Activated CD4-positive, alpha-beta T cell treated with anti-CD3 and anti-CD28 coated beads, Interleukin-2, amount 10 ng/mL, durations not matched to agents 7 days and 5 days (primary cell): ENCODE data around the gene MAST4. TPM values are rescaled to one million over a fixed set of nuclear protein-coding genes. Genes with fewer than 3 reads are reported as not detected.

Experiments used
- CTCF ChIA-PET: fragments of 350-600 bp; sonication (Branson Sonifier 250); formaldehyde crosslinking; loops from one replicate; lab custom pipeline; 2021; ENCODE audit warnings: antibody characterized with exemption; lab: Charles Lee
- POLR2A ChIA-PET: fragments of 350-600 bp; sonication (Branson Sonifier 250); formaldehyde crosslinking; loops from one replicate; lab custom pipeline; 2021; ENCODE audit warnings: antibody characterized with exemption; lab: Charles Lee
- DNase-seq: peaks from one replicate; pipeline ENCODE4 v3.0.0-alpha.2; 2020
- H3K27ac Mint-ChIP-seq: one replicate; pipeline ENCODE4 v1.8.0; 2021; ENCODE audit warnings: mild to moderate bottlenecking, moderate library complexity, mixed read lengths
- H3K27me3 Mint-ChIP-seq: one replicate; pipeline ENCODE4 v1.8.0; 2021; ENCODE audit warnings: mixed read lengths
- H3K36me3 Mint-ChIP-seq: one replicate; pipeline ENCODE4 v1.8.0; 2021; ENCODE audit warnings: low read depth, mixed read lengths
- H3K4me1 Mint-ChIP-seq: one replicate; pipeline ENCODE4 v1.8.0; 2021; ENCODE audit warnings: mixed read lengths
- H3K4me3 Mint-ChIP-seq: one replicate; pipeline ENCODE4 v1.8.0; 2021; ENCODE audit warnings: mild to moderate bottlenecking, moderate library complexity, mixed read lengths
- H3K9me3 Mint-ChIP-seq: one replicate; pipeline ENCODE4 v1.8.0; 2021; ENCODE audit warnings: mixed read lengths
- total RNA-seq, 2 experiments: library from RNA; stranded (reverse); gene quantifications; one replicate each; pipeline ENCODE4 v1.2.3, GENCODE V29; 2021

The MAST4 gene
- total RNA-seq, 2 experiments from 2014 or later, result 23.5 to 25.8 TPM

DNA sequence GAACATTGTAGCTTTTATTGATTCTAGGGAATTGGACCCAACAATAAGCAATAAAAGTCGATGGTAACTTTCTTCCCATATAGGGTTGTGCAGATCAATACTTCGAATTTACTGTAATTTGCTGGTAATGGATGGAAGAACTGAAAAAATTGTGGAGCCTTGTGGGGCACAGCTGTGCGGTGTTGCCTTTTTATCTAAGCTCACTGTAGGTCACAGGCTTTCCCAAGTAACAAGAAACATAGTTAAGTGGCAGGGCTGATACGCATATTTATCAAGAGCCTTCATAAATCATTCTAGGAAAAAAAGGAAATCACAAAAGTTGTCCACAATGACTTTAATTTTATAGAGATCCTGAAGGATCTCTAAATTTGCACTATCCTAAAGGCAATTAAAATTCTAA, 292.9 kb downstream of the MAST4 start:
- Mint-ChIP-seq H3K9me3 (no peaks in the 10 kb centered on the region), H3K4me1 (peaks cover 9% of the 10 kb centered on the region), H3K36me3 (no peaks in the 10 kb centered on the region), H3K27me3 (peaks cover 5% of the 10 kb centered on the region), H3K4me3 (no peak overlapping the region), H3K27ac (no peak overlapping the region)
- POLR2A ChIA-PET, result no interaction called here
- no peak for DNase-seq
- CTCF ChIA-PET, result interaction anchor here (1.8 kb wide), 1 partner anchor 10 kb away, joined by 5 read pairs; no protein-coding TSS in a partner anchor

DNA sequence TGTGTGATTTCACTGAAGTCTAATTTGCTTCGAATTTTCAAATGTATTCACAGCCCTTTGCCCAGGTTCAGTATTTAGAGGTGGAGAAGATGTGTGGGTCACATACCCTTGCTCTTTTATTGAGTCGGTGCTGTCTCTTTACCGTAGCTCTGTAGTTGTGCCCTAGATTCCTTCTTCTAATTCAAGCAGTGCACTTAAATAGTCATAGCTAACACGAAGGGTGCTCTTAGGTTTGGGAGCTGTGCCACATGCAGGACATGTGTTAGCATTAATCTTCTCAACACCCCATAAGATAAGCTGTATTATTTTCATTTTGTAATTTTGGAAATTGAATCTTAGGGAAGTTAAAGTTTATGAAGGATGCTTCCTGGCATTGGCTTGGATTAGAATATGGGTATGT, 293.3 kb downstream of the MAST4 start:
- H3K27ac Mint-ChIP-seq, result no peak overlapping the region
- POLR2A ChIA-PET, result no interaction called here
- H3K9me3 Mint-ChIP-seq, result no peaks in the 10 kb centered on the region
- no peak for DNase-seq
- peaks cover 5% of the 10 kb centered on the region for H3K27me3 Mint-ChIP-seq
- H3K36me3 Mint-ChIP-seq, result no peaks in the 10 kb centered on the region
- CTCF ChIA-PET, result interaction anchor here (1.8 kb wide), 1 partner anchor 10 kb away, joined by 5 read pairs; no protein-coding TSS in a partner anchor
- H3K4me3 Mint-ChIP-seq, result no peak overlapping the region
- peaks cover 9% of the 10 kb centered on the region for H3K4me1 Mint-ChIP-seq

DNA sequence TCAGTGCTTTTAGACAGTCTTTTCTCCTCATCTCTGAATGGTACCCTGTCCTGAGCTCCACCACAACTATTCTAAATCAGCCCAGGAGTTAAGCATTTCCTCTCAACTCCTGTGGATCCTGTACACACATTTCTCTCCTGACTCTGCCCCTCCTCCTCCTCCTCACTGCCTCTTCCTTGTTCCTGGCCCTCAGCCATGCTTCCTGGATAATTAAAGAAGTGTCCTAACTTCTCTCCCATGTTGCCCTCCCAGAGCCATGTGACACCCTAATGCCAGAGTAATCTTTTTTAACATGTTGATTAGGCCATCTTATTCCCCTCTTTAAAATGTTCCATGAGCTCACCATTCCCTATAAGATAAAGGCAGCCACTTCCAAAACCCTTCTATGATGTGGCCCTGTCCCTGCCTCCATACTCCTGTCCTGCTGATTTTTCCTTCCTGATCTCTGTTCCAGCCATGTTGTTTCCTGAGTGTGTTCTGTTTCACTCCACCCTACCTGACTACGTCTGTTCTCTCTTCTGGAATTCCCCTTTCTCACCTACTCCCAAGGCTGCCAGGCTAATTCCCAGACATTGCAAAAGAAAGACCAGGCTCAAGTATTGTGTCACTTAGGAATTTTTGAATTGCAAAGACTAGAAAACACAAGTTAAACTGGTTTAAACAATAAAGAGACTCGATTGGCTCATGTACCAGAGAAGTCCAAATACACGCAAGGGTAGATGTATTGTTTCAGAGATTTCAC, 295.2 kb downstream of the MAST4 start:
- DNase-seq, result no peak
- Mint-ChIP-seq H3K27me3 (peaks cover 10% of the 10 kb centered on the region), H3K36me3 (no peaks in the 10 kb centered on the region), H3K27ac (no peak overlapping the region), H3K4me3 (no peak overlapping the region), H3K4me1 (peaks cover 9% of the 10 kb centered on the region), H3K9me3 (no peaks in the 10 kb centered on the region)
- CTCF ChIA-PET, result interaction anchor here (1.0 kb wide), 1 partner anchor 47 kb away, joined by 4 read pairs; no protein-coding TSS in a partner anchor
- POLR2A ChIA-PET, result no interaction called here

DNA sequence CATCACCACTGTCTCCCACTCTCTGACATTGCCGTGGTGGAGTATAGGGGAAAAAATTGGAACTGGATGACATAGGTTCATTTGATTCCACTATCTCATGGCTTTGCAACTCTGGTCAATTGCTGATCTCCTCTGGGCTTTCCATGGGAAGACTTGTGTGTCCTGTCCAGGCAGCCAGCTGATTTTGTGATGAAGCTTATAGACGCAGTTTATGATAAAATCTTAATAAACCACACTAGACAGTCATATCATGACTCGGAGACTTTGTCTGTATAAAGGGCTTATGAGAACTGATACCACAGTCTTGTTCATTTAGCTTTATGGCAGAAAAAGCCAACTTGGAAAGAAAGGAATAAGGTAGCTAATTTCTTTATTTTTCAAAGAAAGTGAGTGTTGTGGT, 296.5 kb downstream of the MAST4 start:
- POLR2A ChIA-PET, result no interaction called here
- no peak overlapping the region for H3K4me3 Mint-ChIP-seq
- peaks cover 10% of the 10 kb centered on the region for H3K27me3 Mint-ChIP-seq
- no peaks in the 10 kb centered on the region for H3K9me3 Mint-ChIP-seq
- H3K36me3 Mint-ChIP-seq, result no peaks in the 10 kb centered on the region
- H3K4me1 Mint-ChIP-seq, result peaks cover 9% of the 10 kb centered on the region
- no peak overlapping the region for H3K27ac Mint-ChIP-seq
- DNase-seq, result no peak
- CTCF ChIA-PET, result no interaction called here

DNA sequence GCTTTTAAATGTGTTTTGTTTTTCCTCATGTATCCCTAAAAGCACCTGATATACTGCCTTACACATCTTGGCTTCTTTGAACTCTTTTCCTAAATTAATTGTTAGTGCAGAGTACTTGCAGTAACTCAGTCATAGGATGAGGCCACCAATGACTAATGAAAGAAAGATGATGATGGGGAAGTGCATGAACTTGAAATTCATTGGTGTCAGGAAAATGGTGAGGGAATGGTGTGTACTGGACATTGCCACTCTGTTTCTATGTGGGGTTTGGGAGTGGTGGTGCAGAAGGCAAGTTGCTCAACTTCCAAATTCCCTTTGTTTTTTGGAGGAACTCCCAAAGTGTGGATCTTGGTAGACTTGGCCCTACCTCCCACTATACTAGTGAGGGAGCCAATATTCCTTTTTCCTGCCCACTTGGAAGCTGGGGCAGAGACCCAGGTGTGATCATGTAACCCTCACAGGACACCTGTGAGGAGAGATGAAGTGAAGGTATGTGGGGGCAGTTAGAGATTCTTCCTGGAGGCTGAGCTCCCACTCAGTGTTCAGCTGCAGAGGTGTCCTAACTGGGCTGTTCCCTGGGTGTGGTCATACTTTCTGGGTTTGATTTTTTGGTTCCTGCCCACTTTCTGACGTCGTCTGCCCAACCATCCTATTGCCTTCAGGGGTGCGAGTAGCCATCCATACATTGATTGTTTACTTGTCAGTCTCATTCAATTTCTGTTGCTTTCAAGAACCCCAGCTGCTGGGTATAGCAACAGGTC, 298.5 kb downstream of the MAST4 start:
- POLR2A ChIA-PET, result no interaction called here
- Mint-ChIP-seq H3K27me3 (peaks cover 13% of the 10 kb centered on the region), H3K9me3 (no peaks in the 10 kb centered on the region), H3K4me1 (no peaks in the 10 kb centered on the region), H3K4me3 (no peak overlapping the region), H3K27ac (no peak overlapping the region), H3K36me3 (no peaks in the 10 kb centered on the region)
- CTCF ChIA-PET, result interaction anchor here (1.8 kb wide), 1 partner anchor 16 kb away, joined by 4 read pairs; no protein-coding TSS in a partner anchor
- DNase-seq, result no peak

DNA sequence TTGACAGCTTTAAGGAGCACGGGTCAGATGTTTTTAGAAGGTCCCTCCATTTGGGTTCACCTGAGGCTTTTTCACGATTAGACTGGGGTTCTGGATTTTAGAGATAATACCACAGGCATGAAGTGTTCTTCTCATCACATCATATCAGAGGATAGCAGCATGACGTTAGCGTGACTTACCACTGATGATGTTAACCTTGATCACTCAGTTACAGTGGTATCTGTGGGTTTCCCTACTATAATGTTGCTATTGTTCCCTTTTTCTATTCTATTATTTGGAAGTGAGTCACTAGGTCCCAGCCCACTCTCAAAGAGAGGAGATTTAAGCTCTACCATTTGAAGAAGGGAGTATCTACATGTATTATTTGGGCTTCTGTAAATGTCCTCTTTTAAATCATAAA, 300.0 kb downstream of the MAST4 start:
- Mint-ChIP-seq H3K9me3 (no peaks in the 10 kb centered on the region), H3K4me3 (no peak overlapping the region), H3K4me1 (no peaks in the 10 kb centered on the region), H3K36me3 (no peaks in the 10 kb centered on the region), H3K27ac (no peak overlapping the region), H3K27me3 (peaks cover 12% of the 10 kb centered on the region)
- ChIA-PET POLR2A (no interaction called here), CTCF (interaction anchor here (0.7 to 1.8 kb wide), 2 partner anchors 17 to 114 kb away, joined by 3 to 4 read pairs; no protein-coding TSS in a partner anchor)
- DNase-seq, result no peak

DNA sequence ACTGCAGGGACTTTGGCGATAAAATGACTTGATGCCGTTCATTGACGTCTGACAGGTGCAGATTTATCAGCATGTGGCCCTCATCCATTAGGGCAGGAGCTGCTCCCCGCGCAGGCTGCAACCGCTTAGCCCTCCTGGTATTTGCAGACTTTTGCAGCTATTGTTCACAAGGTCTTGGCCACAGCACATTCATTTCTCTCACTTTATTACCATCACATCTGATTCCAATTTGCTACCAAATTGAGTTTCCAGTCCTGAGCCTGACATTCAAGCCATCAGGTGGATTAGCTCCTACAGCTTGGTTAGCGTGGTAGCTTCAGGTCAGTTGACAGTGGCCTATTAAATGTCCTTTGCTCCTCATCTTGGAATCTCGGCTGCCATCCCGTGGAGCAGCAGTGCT, 301.2 kb downstream of the MAST4 start:
- DNase-seq, result no peak
- ChIA-PET POLR2A (no interaction called here), CTCF (no interaction called here)
- no peaks in the 10 kb centered on the region for H3K4me1 Mint-ChIP-seq
- H3K9me3 Mint-ChIP-seq, result no peaks in the 10 kb centered on the region
- H3K27me3 Mint-ChIP-seq, result peaks cover 11% of the 10 kb centered on the region
- H3K36me3 Mint-ChIP-seq, result no peaks in the 10 kb centered on the region
- no peak overlapping the region for H3K27ac Mint-ChIP-seq
- no peak overlapping the region for H3K4me3 Mint-ChIP-seq

DNA sequence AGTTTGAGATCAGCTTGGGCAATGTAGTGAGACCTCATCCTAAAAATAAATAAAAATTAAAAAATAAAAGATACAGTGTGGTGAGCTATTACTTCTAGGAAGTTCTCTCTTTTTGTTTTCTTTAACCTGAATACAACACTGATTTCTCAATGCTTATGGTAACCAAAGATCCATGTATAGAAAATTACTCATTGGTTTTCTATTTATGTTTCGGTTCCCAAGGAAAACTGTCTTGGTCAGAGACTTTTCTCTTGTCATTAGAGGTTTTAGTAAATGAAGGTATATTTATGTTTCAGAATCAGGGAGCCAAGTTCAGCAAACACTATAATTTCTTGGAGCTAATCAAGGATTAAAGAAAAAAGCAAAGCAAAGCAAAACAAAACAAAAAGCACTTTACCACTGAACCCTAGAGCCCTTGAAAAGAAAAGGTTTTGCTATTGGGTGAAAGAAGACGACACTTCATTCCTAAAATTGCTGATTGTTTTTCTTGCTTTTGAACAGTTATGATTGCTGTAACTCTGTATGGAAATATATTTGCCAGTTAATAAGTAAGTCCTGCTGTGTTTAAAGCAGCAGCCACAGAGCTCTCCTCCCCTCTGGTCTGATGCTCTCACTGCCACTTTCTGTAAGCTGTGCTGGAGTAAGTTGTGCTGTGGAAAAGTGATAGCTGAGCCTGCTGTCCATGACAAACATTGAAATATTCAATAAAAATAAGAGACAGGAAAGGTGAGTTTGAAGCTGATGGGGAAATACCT, 302.2 kb downstream of the MAST4 start:
- ChIA-PET POLR2A (no interaction called here), CTCF (no interaction called here)
- H3K27ac Mint-ChIP-seq, result no peak overlapping the region
- H3K36me3 Mint-ChIP-seq, result no peaks in the 10 kb centered on the region
- H3K4me1 Mint-ChIP-seq, result no peaks in the 10 kb centered on the region
- H3K27me3 Mint-ChIP-seq, result peaks cover 11% of the 10 kb centered on the region
- DNase-seq, result no peak
- no peaks in the 10 kb centered on the region for H3K9me3 Mint-ChIP-seq
- H3K4me3 Mint-ChIP-seq, result no peak overlapping the region

DNA sequence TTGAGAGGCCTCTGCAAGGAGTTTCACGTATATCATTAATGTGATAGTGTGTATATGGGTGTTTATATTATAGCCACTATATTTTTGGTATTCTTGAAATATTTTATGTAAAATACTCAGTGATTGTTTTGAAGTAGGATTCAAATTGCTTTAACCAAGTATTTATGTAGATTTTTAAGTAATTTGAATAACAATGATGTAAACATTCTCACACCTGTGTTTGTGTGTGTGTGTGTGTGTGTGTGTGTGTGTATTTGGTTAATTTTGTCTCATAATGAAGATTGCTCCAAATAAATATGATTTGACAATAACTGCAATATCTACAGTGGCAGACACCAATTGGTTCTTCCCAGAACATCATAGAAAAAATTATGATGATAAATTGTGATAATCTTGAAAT, 307.0 kb downstream of the MAST4 start:
- no peak overlapping the region for H3K4me3 Mint-ChIP-seq
- POLR2A ChIA-PET, result no interaction called here
- H3K4me1 Mint-ChIP-seq, result no peaks in the 10 kb centered on the region

DNA sequence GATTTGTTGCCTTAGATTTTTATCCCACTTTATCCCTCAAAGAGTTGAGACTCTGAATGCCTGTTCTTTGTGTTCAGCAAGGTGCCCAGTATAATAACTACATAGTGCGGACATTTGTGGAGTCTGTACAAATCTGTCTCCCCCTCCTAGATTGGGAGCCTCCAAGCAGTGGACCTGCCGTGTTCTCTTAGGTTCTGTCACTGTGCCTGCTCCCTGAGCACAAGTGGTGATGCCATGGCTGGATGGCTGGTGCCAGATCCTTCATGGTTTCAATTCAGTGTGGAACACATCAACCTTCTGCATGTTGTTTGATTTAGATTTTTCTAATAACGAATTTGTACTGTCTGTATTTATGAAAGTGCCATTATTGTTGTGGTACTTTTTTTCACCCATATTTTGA, 307.5 kb downstream of the MAST4 start:
- no peak overlapping the region for H3K4me3 Mint-ChIP-seq
- no peaks in the 10 kb centered on the region for H3K4me1 Mint-ChIP-seq
- no peak for DNase-seq
- ChIA-PET POLR2A (no interaction called here), CTCF (no interaction called here)
- no peak overlapping the region for H3K27ac Mint-ChIP-seq
- H3K36me3 Mint-ChIP-seq, result no peaks in the 10 kb centered on the region
- H3K9me3 Mint-ChIP-seq, result no peaks in the 10 kb centered on the region
- peaks cover 6% of the 10 kb centered on the region for H3K27me3 Mint-ChIP-seq

More for the DNA sequence above, 307.0 kb downstream of the MAST4 start:
- Mint-ChIP-seq H3K27me3 (peaks cover 6% of the 10 kb centered on the region), H3K36me3 (no peaks in the 10 kb centered on the region), H3K9me3 (no peaks in the 10 kb centered on the region), H3K27ac (no peak overlapping the region)
- CTCF ChIA-PET, result no interaction called here
- no peak for DNase-seq

DNA sequence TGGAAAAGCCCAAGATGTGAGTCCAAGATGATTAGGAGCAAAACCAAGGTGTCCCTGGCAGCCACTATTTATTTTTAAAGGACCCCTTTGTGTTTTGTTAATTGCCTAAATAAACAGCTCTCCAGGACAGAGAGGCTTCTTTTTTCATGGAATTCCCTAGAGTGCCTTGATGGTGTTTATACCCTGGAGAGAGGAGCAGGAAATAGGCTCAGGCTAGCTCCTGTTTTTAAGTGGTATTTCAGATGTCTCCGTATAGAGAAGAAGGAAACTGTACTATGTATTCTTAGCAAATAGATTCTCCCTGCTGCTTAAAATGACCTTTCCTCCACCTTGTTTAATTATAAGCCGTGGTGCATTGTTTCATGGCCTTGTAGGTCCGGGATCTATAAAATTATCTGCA, 308.0 kb downstream of the MAST4 start:
- ChIA-PET POLR2A (no interaction called here), CTCF (no interaction called here)
- H3K36me3 Mint-ChIP-seq, result no peaks in the 10 kb centered on the region
- H3K4me1 Mint-ChIP-seq, result no peaks in the 10 kb centered on the region
- no peaks in the 10 kb centered on the region for H3K9me3 Mint-ChIP-seq
- DNase-seq, result no peak
- H3K4me3 Mint-ChIP-seq, result no peak overlapping the region
- no peak overlapping the region for H3K27ac Mint-ChIP-seq
- H3K27me3 Mint-ChIP-seq, result peaks cover 6% of the 10 kb centered on the region

DNA sequence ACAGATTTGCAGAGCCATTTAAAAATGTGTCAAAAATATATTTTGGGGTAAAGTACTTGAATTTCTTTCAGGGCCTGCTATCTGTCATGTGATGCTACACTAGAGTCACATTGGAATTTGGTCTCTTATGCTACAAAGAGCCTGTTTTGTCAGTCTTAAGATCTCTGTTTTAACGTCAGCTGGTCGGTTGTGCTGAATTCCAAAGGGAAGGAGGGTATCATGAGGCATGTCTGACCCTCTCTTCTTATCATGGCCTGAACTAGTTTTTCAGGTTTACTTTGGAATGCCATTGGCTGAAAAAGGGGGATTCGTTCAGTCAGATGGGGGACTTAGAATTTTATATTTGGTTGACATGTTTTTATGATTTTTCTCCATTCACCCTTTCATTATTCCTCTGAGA, 309.8 kb downstream of the MAST4 start:
- no peak overlapping the region for H3K4me3 Mint-ChIP-seq
- no peaks in the 10 kb centered on the region for H3K36me3 Mint-ChIP-seq
- no peaks in the 10 kb centered on the region for H3K9me3 Mint-ChIP-seq
- H3K27ac Mint-ChIP-seq, result no peak overlapping the region
- no peak for DNase-seq
- H3K4me1 Mint-ChIP-seq, result no peaks in the 10 kb centered on the region
- CTCF ChIA-PET, result no interaction called here
- peaks cover 2% of the 10 kb centered on the region for H3K27me3 Mint-ChIP-seq
- POLR2A ChIA-PET, result no interaction called here

DNA sequence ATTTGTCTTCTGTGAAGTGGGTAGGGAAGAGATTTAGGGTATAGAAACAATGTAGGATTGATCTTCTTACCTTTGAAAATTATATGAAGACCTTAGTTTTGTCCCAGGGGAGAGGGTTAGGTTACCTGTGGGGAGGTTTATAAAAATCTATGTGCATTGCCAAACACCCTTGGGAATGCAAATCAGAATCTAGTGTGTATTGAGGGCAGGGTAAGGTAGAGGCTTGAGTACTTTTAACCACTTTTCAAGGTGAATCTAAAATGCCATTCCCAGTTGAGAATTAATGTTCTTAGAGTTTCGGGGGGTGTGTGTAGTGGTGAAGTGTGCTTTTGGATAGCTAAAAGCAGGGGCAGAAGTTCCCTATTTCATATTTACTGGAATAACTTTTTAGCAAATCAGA, 312.0 kb downstream of the MAST4 start:
- Mint-ChIP-seq H3K9me3 (no peaks in the 10 kb centered on the region), H3K27me3 (no peaks in the 10 kb centered on the region), H3K27ac (no peak overlapping the region), H3K4me1 (peaks cover 2% of the 10 kb centered on the region), H3K4me3 (no peak overlapping the region), H3K36me3 (no peaks in the 10 kb centered on the region)
- ChIA-PET CTCF (no interaction called here), POLR2A (no interaction called here)
- no peak for DNase-seq
